ENCODE data around the gene EMP1. TPM values are rescaled to one million over a fixed set of nuclear protein-coding genes. Genes with fewer than 3 reads are reported as not detected.
A peak's percentile ranks its signal among the peaks of the same experiment; 100 is the strongest.

Gene EMP1
- polyA plus RNA-seq, 3 donors = 2.7 to 6.3 (median 3.1) TPM

- H3K9ac ChIP-seq (ENCODE audit: insufficient read depth, low read length, poor library complexity, severe bottlenecking) = no peak overlapping the region
- no peak overlapping the region for H3K4me2 ChIP-seq (replicated peaks; ENCODE audit: extremely low read depth, low read length, poor library complexity, severe bottlenecking)
- H3K79me2 ChIP-seq (ENCODE audit: insufficient read depth, low read length) = no peaks in the 10 kb centered on the region
- H3K9me3 ChIP-seq (replicated peaks in 1 of 2; ENCODE audit: control insufficient read depth in 1 of 2, insufficient read depth in 1 of 2, low read length in 2 of 2) = no peaks in the 10 kb centered on the region
- peaks cover 46% of the 10 kb centered on the region for H3K4me1 Mint-ChIP-seq
- no peaks in the 10 kb centered on the region for H3K27me3 ChIP-seq (ENCODE audit: control insufficient read depth in 2 of 2, insufficient read depth in 2 of 2, low read length in 2 of 2)
- peaks cover 0 to 2% of the 10 kb centered on the region in 2 donors for H3K36me3 Mint-ChIP-seq
- no CpG with 5 or more reads among the region's 6 CpGs for WGBS (ENCODE audit: insufficient coverage)
- no peak overlapping the region for H3K4me3 Mint-ChIP-seq
- H3K36me3 ChIP-seq (replicated peaks in 1 of 2; ENCODE audit: control insufficient read depth in 1 of 2, insufficient read depth in 2 of 2, low read length in 2 of 2) = no peaks in the 10 kb centered on the region
- TF ChIP-seq CTCF (IDR thresholded peaks at IDR 0.05) = no peak
- H3K27ac Mint-ChIP-seq = peak overlapping the region in 1 of 7 donors; percentile 61
- no peaks in the 10 kb centered on the region for H4K20me1 ChIP-seq (ENCODE audit: insufficient read depth, low read length)
- H3K9me3 Mint-ChIP-seq = peaks cover 0 to 4% (median 0%) of the 10 kb centered on the region in 7 donors
- H3K4me1 ChIP-seq (ENCODE audit: control insufficient read depth in 1 of 2, insufficient read depth in 2 of 2, low read length in 2 of 2) = peaks cover 36 to 40% of the 10 kb centered on the region in 2 donors
- intact Hi-C loops (cut with micrococcal nuclease) = no loop called here
- H3K4me3 ChIP-seq (replicated peaks in 1 of 3; ENCODE audit: low read depth in 2 of 3, low read length in 3 of 3) = no peak overlapping the region
- no peak overlapping the region for H3K27ac ChIP-seq (ENCODE audit: low read depth in 1 of 2, low read length in 2 of 2)
- peaks cover 4 to 9% (median 4%) of the 10 kb centered on the region in 3 donors for H3K27me3 Mint-ChIP-seq (ENCODE audit: low read depth in 3 of 3)
- no peak for DNase-seq
- no peak overlapping the region for H2AFZ ChIP-seq (ENCODE audit: insufficient read depth, low read depth, low read length, poor library complexity, severe bottlenecking)
Observed at GRCh38 chr12:13194401-13195110, 2.0 kb upstream of the EMP1 start.

- H3K9me3 ChIP-seq (replicated peaks in 1 of 2; ENCODE audit: control insufficient read depth in 1 of 2, insufficient read depth in 1 of 2, low read length in 2 of 2) = no peaks in the 10 kb centered on the region
- H3K4me3 ChIP-seq (replicated peaks in 1 of 3; ENCODE audit: low read depth in 2 of 3, low read length in 3 of 3) = no peak overlapping the region
- peaks cover 4 to 9% (median 6%) of the 10 kb centered on the region in 3 donors for H3K27me3 Mint-ChIP-seq (ENCODE audit: low read depth in 3 of 3)
- H3K27ac ChIP-seq (ENCODE audit: low read depth in 1 of 2, low read length in 2 of 2) = no peak overlapping the region
- intact Hi-C loops (cut with micrococcal nuclease) = no loop called here
- H3K27ac Mint-ChIP-seq = peak overlapping the region in 1 of 7 donors; percentile 90
- peaks cover 53% of the 10 kb centered on the region for H3K4me1 Mint-ChIP-seq
- H3K4me2 ChIP-seq (replicated peaks; ENCODE audit: extremely low read depth, low read length, poor library complexity, severe bottlenecking) = no peak overlapping the region
- no peak overlapping the region for H2AFZ ChIP-seq (ENCODE audit: insufficient read depth, low read depth, low read length, poor library complexity, severe bottlenecking)
- H3K9me3 Mint-ChIP-seq = peaks cover 0 to 4% (median 0%) of the 10 kb centered on the region in 7 donors
- TF ChIP-seq CTCF (IDR thresholded peaks at IDR 0.05) = no peak
- no peaks in the 10 kb centered on the region for H3K36me3 ChIP-seq (replicated peaks in 1 of 2; ENCODE audit: control insufficient read depth in 1 of 2, insufficient read depth in 2 of 2, low read length in 2 of 2)
- H4K20me1 ChIP-seq (ENCODE audit: insufficient read depth, low read length) = no peaks in the 10 kb centered on the region
- DNase-seq = no peak
- no peak overlapping the region for H3K9ac ChIP-seq (ENCODE audit: insufficient read depth, low read length, poor library complexity, severe bottlenecking)
- no peak overlapping the region for H3K4me3 Mint-ChIP-seq
- no peaks in the 10 kb centered on the region for H3K27me3 ChIP-seq (ENCODE audit: control insufficient read depth in 2 of 2, insufficient read depth in 2 of 2, low read length in 2 of 2)
- no peaks in the 10 kb centered on the region for H3K79me2 ChIP-seq (ENCODE audit: insufficient read depth, low read length)
- peaks cover 43 to 45% of the 10 kb centered on the region in 2 donors for H3K4me1 ChIP-seq (ENCODE audit: control insufficient read depth in 1 of 2, insufficient read depth in 2 of 2, low read length in 2 of 2)
- 100% methylated on average over 2 of the region's 4 CpGs for WGBS (ENCODE audit: insufficient coverage)
- peaks cover 0 to 2% of the 10 kb centered on the region in 2 donors for H3K36me3 Mint-ChIP-seq
Observed at GRCh38 chr12:13195250-13195649, 1.3 kb upstream of the EMP1 start.

Data from CD14-positive monocyte (primary cell).